HG02588 (cell line): ENCODE data around the gene IDH3A.

Experiments
- ATAC-seq: cut with Tn5 transposase; IDR thresholded peaks from one replicate; pipeline ENCODE4 v1.9.1; 2021; ENCODE audit warnings: mild to moderate bottlenecking, moderate library complexity; ENCODE audit not compliant: unreplicated experiment

Gene IDH3A

GRCh38 chr15:78201281-78202190, 52.4 kb downstream of the IDH3A start:
- ATAC-seq = no peak

DNA sequence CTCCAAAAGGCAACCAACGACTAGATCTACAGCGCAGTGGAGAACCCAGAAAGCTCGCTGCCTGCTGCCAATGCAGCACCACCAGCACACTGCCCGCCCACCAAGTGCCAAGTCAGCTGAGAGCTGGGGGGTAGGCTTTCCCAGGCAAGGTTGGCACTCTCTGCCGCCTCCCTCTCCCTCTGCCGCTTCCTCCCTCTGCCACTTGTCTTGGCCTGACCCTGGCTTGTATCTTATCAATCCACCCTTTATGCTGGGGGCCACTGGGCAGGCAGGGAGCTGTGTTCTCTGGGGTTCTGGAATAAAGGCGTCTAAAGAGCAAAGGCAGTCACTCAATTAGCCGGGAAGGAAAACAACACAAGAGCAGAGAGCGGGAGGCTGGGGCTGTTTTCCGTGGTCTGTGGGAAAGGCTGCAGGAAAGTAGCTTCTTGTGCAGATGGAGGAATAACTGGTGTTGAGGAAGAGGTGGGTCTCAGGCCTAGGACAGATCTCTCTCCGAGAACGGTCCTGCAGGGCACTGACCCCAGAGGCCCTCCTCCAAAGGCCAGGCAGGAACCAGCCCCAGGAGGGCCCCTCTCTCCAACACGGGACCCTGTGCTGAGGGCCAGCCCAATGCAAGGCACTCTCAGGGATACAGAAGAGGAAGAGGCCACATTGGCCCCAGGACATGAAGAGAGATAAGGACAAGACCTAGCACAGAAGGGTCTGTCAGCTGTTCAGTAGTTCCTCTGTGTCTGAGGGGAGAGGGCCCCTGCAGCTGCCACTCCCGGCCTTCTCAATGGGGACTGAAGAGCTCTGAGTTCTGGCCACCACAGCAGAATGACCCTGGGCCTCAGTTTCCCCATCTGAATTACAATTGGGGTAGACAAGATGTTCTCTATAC, 54.4 kb downstream of the IDH3A start:
- ATAC-seq = no peak

DNA sequence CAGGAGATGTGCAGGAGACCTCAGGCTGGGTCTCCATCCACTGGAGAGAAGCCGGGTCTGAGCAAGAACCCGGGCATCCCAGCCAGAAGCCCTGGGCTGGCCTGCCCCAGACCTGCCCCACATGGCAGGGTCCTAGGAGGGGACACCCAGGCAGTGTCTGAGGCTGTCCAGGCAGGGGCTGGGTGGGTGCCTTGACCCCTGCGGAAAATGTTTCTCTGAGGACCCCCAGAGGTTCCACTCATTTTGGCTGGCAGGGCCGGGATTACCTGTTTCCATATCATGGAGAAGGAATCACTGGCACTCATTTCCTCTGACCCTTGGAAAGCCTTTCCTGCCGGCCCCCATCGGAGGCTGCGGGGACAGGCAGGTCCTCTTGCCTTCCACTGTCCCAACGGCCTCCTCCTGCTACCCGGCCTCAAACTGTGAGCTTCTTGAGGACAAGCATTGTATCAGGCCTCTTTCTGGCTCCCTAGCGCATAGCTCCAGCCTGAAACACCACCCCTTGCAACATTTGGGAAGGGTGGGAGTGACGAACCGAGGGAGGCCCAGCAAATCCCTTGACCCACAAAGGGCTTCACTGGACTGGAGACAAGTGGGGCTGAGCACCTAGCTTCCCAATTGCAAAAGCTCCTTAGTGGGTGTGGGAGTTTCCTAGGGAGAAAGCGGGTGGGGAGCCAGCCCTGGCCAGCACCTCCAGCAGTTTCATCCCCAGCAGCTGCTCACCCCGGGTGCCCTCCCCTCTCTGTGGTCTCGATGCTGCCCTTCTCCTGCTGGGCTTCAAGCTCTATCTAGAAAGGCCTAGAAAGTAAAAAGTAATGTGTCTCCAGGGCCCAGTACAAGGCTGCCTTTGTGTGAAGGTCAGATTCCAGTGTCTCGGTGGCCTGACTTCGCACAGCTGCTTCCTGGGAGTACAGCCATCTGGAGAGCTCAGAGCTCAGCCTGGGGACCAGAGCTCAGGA, 55.5 kb downstream of the IDH3A start:
- ATAC-seq = no peak

GRCh38 chr15:78205337-78205736, 56.2 kb downstream of the IDH3A start:
- no peak for ATAC-seq

DNA sequence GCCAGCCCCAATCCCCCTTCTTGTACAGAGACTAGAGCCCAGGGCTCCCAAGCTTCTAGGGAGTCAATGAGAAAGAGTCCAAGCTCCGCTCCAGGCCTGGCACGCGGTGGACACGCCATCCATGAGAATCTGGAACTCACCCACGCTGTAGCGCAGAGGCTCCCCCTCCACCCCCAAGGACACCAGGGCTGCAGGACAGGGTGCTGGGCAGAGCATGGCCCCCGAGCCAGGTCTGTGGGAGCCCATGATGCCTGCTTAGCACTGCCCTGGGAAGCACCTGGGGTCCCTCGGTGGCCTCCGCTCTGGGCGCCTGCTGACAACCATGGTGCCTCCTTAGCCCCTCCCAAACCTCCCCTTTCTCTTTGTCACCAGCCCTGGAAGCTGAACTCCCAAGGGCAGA, 56.7 kb downstream of the IDH3A start:
- no peak for ATAC-seq

GRCh38 chr15:78206326-78207109, 57.4 kb downstream of the IDH3A start:
- no peak for ATAC-seq

DNA sequence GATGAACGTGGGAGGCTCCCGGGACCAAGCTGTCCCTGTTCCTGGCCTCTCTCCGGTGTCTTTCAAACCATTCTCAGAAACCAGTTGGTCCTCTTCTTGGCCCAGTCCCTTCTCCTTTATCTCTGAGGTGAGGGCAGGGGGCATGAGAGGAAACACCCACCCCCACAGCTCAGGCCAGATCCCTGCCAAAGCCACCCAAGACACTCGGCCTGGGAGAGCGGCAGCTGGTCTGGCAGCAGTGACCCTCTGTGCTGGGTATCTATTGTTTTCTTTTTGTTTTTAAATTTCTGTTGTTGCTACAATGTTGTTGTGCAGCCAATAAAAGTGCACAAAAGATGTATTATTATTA, 57.9 kb downstream of the IDH3A start:
- ATAC-seq = no peak

DNA sequence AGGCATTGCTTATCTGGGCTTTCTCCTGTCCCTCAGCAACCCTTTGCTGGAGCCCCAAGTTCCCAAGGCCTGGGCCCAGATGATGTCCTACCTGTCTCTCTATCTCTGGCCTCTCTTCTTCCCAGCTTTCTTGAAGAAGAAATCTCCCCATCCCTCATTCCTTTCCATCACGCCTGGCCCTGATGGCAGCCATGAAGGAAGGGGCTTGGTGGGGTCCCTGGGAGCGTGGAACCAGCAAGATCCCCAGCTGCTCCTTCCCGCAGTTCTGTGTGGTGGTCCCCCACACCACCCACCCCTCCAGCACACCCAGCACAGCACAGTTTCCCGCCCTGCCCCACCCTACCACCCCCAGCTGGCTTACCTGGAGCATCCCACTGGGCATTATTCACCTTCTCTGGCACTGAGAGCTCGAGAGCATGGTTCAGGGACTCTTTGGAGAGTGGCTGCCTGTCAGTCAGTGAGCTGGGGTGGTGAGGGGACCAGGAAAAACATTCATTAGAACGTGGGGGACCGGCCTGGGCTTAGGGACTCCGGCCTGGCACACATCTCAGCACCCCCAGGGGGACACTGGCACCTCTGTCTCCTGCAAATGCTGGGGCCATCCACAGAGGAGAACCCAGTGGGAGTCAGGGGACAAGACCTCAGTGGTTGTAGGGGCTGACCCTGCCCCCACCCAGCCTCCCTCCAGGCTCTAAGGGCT, 58.6 kb downstream of the IDH3A start:
- no peak for ATAC-seq

- no peak for ATAC-seq
Observed at GRCh38 chr15:78208341-78208844, 59.2 kb downstream of the IDH3A start.

- no peak for ATAC-seq
Observed at GRCh38 chr15:78208887-78209645, 59.9 kb downstream of the IDH3A start.

DNA sequence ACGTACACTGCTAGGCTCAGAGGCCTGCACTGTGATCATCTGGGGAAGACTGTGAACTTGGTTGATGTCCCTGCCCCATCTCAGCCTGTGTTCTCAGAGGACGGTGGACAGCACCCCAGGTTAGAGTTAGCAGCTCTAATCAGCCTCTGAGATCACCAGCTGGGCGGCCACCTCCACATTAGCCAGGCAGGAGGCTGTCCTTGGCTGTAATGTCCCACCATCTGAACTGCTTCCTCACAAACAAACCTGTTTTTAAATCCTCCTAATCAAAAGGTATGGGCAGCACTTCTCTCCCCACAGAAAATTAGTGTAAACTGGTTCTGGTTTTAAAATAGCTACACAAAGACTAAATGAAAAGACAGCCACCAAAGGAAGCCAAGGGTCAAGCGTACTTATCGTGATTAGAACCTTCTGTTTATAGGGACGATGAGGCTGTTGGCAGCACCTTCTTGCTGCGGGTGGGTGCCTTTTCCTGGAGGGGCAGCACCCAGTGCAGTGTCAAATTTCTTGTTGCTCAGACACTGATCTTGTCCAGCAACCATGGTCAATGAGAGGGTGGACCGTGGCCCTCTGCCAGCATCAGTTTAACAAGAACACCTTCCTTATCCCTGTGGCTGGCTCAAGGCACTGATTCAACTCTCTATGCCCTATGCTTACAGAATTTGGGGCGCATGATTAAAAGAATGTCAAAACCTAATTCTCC, 60.6 kb downstream of the IDH3A start:
- no peak for ATAC-seq

- no peak for ATAC-seq
Observed at GRCh38 chr15:78210349-78210717, 61.2 kb downstream of the IDH3A start.

DNA sequence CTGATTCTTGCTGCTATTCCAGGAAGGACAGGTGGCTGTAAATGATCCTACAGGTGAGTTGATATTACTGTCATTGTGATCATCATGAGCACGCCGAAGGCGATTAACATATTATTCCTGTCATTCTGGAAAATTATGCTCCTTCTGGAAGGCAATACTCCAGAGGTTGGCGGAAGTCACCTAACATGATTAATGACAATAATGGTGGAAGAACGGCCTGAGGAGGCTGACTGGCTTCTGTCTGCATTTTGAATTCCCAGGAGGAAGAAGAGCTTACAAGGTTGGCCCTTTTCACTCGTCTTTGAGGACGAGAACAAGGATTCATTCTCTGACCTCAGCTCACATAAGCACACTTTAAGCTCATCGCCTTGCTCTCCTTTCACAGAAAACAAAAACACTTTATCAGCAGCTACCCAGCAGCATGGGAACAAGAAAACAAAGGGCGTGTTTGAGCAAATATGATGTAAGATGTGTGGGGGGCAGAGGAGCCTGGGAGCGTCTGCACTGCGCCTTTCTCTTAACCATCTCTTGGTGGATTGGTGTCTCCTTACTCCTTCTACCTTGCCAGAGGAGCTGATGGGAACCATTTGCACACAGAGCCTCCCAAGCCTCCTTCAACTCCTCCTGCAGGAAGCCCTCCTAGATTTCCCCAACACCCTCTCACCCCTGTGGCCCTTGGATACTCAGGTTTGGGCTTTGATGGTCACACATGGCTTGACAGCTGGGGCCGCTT, 62.2 kb downstream of the IDH3A start:
- no peak for ATAC-seq

DNA sequence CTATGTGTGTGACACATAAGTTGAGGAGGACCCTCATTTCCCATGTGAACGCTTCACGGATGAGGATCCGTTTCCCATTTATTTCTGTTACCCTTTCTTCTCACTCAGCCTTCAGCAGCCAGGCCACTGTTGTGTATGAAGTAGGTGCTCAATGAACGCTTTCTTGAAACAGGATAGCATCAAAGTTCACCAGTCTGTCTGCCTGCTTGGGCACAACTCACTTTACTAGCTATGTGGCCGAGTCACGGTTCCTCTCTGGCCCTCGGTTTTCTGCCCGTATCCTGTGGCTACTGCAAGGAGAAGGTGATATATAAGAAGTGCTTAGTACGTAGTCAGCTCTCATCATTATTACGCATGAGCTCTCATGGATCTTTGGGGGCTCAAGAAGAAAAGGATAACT, 62.8 kb downstream of the IDH3A start:
- ATAC-seq = no peak

DNA sequence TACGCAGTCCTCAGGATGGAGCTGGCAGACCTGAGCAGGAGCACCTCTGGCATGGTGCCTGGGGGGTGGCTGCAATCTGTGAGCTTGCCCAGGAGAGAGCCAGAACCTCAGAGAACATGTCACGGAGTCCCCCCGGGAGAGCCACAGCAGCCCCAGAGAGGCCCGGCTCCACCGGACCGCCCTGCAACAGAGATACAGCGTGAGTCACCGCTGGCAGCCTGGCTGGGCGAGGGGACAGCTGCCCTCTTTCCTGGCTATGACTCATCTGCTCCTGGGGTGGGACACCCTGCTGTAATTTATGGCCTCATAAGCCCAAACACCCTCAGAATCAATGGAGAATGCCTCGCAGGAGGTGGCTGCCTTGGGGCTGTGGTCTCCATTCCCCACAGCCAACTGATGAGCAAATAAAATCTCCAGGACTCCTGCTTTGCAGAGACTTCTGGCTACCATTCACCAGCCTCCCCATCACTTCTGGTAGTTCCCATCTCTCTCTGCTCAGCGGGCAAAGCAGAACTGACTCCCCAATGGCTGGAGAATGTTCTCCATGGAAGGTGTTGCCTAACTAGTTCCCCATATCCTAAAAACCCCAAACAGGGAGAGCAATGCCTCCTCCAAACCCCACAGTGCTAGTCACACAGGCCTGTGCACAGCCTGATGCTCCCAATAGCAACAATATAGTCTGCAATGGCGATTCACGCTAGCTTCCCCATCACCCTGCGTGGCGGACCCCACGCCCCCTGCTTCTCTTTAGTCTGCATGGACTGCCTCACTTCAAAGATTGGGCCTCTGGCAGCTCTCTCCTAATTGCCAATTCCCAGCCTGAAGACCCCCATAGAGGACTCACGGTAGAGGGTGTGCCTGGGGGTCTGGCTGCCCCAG, 63.6 kb downstream of the IDH3A start:
- no peak for ATAC-seq

DNA sequence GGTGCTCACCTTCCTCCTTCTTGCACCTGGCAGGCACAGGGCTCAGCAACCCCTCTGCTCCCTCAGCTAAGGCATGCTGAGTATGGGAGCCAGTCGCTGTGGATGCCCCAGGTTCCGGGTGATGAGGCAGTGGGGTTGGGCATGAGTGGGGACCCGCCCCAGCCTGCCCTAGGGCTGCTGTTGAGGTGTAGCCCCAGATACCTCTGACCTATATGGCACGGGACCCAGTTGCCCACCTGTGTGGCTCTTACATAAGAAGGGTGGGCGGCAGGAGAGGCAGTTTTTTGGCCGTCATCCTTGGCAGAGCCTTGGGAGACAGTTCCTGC, 64.2 kb downstream of the IDH3A start:
- ATAC-seq = no peak

DNA sequence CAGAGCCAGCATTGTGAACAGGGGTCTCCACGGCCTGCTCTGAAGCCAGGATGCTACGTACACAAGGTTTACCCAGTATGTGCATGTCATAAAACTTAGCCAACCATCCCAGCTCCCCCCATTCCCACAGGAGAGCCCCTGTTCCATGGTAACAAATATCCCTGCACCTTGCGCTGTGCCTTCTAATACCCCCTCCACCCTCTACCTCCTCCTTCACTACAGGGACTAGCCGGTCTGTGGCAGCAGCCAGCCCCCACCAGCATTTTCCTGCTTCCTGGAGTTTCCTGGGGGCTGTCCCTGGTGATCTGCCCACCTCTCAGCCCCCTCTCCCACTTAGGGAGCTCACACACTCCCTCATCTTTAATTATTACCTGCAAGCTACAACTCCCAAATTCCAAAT, 64.8 kb downstream of the IDH3A start:
- ATAC-seq = no peak
